Testis (tissue), 2 donors: ENCODE measurements around the gene ARHGAP26.

Source experiments
- POLR2A ChIP-seq: fragments of 450-650 bp; IDR thresholded peaks from one replicate; pipeline ENCODE4 v1.6.1; 2017; ENCODE audit warnings: antibody characterized with exemption, mild to moderate bottlenecking, moderate library complexity
- TF ChIP-seq, protein P1 (sequence below), 3 experiments: fragments of 450-650 bp in 2 of 3; fragments of 200-600 bp in 1 of 3; sonication (generic) in 1 of 3; IDR thresholded peaks; one replicate each; pipeline ENCODE4 v1.5.1; 2016 to 2019; ENCODE audit warnings: antibody characterized with exemption in 3 of 3, mild to moderate bottlenecking in 2 of 3, moderate library complexity in 1 of 3

DNA sequence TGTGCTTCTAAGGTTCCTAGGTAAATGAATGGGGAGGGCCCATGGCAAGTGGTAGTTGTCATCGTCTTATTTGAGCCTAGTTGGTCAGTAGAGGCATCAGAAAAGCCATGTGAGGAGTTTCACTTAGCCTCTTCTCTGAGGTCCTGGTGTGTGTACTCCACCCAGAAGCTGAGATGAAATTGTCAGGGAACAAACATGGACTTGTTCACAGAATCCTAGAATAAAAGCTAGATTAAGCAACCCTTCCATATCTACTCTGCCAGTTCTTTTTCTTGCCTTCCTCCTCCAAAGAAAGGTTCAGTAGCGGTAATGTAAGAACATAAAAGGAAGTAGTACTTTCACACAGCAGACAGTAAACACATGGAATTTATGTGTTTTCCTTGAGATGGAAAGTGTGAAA, 70.4 kb downstream of the ARHGAP26 start:
- TF ChIP-seq, protein P1, sequence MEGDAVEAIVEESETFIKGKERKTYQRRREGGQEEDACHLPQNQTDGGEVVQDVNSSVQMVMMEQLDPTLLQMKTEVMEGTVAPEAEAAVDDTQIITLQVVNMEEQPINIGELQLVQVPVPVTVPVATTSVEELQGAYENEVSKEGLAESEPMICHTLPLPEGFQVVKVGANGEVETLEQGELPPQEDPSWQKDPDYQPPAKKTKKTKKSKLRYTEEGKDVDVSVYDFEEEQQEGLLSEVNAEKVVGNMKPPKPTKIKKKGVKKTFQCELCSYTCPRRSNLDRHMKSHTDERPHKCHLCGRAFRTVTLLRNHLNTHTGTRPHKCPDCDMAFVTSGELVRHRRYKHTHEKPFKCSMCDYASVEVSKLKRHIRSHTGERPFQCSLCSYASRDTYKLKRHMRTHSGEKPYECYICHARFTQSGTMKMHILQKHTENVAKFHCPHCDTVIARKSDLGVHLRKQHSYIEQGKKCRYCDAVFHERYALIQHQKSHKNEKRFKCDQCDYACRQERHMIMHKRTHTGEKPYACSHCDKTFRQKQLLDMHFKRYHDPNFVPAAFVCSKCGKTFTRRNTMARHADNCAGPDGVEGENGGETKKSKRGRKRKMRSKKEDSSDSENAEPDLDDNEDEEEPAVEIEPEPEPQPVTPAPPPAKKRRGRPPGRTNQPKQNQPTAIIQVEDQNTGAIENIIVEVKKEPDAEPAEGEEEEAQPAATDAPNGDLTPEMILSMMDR (IDR thresholded peaks at IDR 0.05): no peak
- TF ChIP-seq POLR2A: no peak
